SK-N-SH treated with all-trans-retinoic acid at 6 μM for 48 hours (cell line): Measurements from ENCODE around the gene ETV1.

Experiments used
- ARNTL ChIP-seq: fragments of 450-650 bp; formaldehyde crosslinking; IDR thresholded peaks from 2 replicates; pipeline ENCODE4 v1.5.0; 2020; ENCODE audit warnings: low read depth, mild to moderate bottlenecking, moderate library complexity, borderline replicate concordance
- BACH2 ChIP-seq: fragments of 250-450 bp; sonication (Bioruptor Pico); IDR thresholded peaks from 2 replicates; pipeline ENCODE4 v1.9.0; 2021; ENCODE audit warnings: mild to moderate bottlenecking, borderline replicate concordance
- CREB5 ChIP-seq: fragments of 250-450 bp; sonication (Bioruptor Pico); IDR thresholded peaks from 2 replicates; pipeline ENCODE4 v1.5.1; 2020; ENCODE audit warnings: low read depth, mild to moderate bottlenecking, moderate library complexity
- CSDC2 ChIP-seq: fragments of 250-450 bp; sonication (Bioruptor Pico); IDR thresholded peaks from 2 replicates; pipeline ENCODE4 v1.5.0; 2020; ENCODE audit warnings: mild to moderate bottlenecking, moderate library complexity
- ESRRG ChIP-seq: fragments of 250-450 bp; sonication (Bioruptor Pico); IDR thresholded peaks from 2 replicates; pipeline ENCODE4 v1.6.1; 2021; ENCODE audit warnings: mild to moderate bottlenecking
- OSR1 ChIP-seq: fragments of 250-450 bp; sonication (Bioruptor Pico); IDR thresholded peaks from 2 replicates; pipeline ENCODE4 v1.8.0; 2022; ENCODE audit warnings: moderate library complexity, mild to moderate bottlenecking, inconsistent platforms
- TOX ChIP-seq: fragments of 250-450 bp; sonication (Bioruptor Pico); IDR thresholded peaks from 2 replicates; pipeline ENCODE4 v1.8.0; 2021; ENCODE audit warnings: mild to moderate bottlenecking, moderate library complexity, borderline replicate concordance
- ZC3H10 ChIP-seq: fragments of 250-450 bp; sonication (Bioruptor Pico); IDR thresholded peaks from 2 replicates; pipeline ENCODE4 v1.5.1; 2021; ENCODE audit warnings: mild to moderate bottlenecking, moderate library complexity
- ZFP3 ChIP-seq: fragments of 250-450 bp; sonication (Bioruptor Pico); IDR thresholded peaks from 2 replicates; pipeline ENCODE4 v1.5.0; 2020; ENCODE audit warnings: mild to moderate bottlenecking, moderate library complexity
- ZNF565 ChIP-seq: fragments of 450-650 bp; formaldehyde crosslinking; conservative IDR thresholded peaks from 2 replicates; pipeline ENCODE4 v1.5.0; 2020; ENCODE audit warnings: low read depth, mild to moderate bottlenecking, moderate library complexity
- ZNF8 ChIP-seq: fragments of 450-650 bp; formaldehyde crosslinking; IDR thresholded peaks from 2 replicates; pipeline ENCODE4 v1.5.0; 2020; ENCODE audit warnings: mild to moderate bottlenecking, moderate library complexity
- TF ChIP-seq, protein P1 (sequence below): fragments of 250-450 bp; sonication (Bioruptor Pico); IDR thresholded peaks from 2 replicates; pipeline ENCODE4 v1.8.0; 2020; ENCODE audit warnings: mild to moderate bottlenecking, moderate library complexity, borderline replicate concordance
- TF ChIP-seq, protein P2 (sequence below): fragments of 250-450 bp; sonication (Bioruptor Pico); IDR thresholded peaks from 2 replicates; pipeline ENCODE4 v1.5.1; 2021; ENCODE audit warnings: mild to moderate bottlenecking, moderate library complexity

DNA sequence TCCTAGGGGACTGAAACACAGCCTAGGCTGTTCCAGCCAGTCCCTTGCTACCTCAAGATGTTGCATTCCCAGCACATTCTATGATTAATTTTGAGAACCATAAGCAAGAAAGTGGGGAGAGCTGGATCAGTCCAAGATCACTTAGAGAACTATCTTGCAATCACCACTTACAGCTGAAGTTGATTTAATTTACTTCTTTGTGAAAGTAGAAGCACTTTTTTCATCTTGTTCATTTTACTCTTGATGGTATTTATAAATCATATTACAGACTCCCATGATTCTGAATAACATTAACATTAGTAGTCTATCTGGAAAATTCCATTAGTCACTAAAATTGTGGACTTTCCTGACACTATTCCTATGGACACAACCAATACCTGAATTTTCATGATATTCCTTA, 118.5 kb downstream of the ETV1 start:
- no peak for TF ChIP-seq ZFP3
- no peak for TF ChIP-seq OSR1 (CRISPR knock-in tag)
- TF ChIP-seq TOX (CRISPR knock-in tag) = no peak
- TF ChIP-seq, protein P1, sequence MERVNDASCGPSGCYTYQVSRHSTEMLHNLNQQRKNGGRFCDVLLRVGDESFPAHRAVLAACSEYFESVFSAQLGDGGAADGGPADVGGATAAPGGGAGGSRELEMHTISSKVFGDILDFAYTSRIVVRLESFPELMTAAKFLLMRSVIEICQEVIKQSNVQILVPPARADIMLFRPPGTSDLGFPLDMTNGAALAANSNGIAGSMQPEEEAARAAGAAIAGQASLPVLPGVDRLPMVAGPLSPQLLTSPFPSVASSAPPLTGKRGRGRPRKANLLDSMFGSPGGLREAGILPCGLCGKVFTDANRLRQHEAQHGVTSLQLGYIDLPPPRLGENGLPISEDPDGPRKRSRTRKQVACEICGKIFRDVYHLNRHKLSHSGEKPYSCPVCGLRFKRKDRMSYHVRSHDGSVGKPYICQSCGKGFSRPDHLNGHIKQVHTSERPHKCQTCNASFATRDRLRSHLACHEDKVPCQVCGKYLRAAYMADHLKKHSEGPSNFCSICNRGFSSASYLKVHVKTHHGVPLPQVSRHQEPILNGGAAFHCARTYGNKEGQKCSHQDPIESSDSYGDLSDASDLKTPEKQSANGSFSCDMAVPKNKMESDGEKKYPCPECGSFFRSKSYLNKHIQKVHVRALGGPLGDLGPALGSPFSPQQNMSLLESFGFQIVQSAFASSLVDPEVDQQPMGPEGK (CRISPR knock-in tag) = no peak
- TF ChIP-seq BACH2 (CRISPR knock-in tag) = no peak
- TF ChIP-seq CREB5 (CRISPR knock-in tag) = no peak
- no peak for TF ChIP-seq ZNF8 (CRISPR knock-in tag)
- TF ChIP-seq, protein P2, sequence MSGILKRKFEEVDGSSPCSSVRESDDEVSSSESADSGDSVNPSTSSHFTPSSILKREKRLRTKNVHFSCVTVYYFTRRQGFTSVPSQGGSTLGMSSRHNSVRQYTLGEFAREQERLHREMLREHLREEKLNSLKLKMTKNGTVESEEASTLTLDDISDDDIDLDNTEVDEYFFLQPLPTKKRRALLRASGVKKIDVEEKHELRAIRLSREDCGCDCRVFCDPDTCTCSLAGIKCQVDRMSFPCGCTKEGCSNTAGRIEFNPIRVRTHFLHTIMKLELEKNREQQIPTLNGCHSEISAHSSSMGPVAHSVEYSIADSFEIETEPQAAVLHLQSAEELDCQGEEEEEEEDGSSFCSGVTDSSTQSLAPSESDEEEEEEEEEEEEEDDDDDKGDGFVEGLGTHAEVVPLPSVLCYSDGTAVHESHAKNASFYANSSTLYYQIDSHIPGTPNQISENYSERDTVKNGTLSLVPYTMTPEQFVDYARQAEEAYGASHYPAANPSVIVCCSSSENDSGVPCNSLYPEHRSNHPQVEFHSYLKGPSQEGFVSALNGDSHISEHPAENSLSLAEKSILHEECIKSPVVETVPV = no peak
- TF ChIP-seq ARNTL (CRISPR knock-in tag) = no peak
- TF ChIP-seq CSDC2 (CRISPR knock-in tag) = no peak
- TF ChIP-seq ESRRG (CRISPR knock-in tag) = no peak
- no peak for TF ChIP-seq ZC3H10 (CRISPR knock-in tag)
- TF ChIP-seq ZNF565 = no peak
